M059J (cell line): Measurements from ENCODE around the gene AFG3L2. TPM values are rescaled to one million over a fixed set of nuclear protein-coding genes. Genes with fewer than 3 reads are reported as not detected.

Experiments used
- total RNA-seq: library from RNA; depleted of rRNA; stranded (reverse); fragments of >200 nt; shearing (Covaris generic); gene quantifications from 2 replicates; pipeline ENCODE4 v1.2.3, GENCODE V29; 2014; rRNA removed

Gene AFG3L2
- total RNA-seq, 1 experiment from 2014 or later, result 48.9 TPM

Other genes with a start within 250 kb of the AFG3L2 start
- not detected in 2 replicates for gene CIDEA, start 122.9 kb downstream of the AFG3L2 start, total RNA-seq
- 207 and 350 TPM in 2 replicates for gene TUBB6, start 69.0 kb downstream of the AFG3L2 start, total RNA-seq
- gene PRELID3A, start 30.7 kb upstream of the AFG3L2 start, total RNA-seq, result 0.91 and 3.1 TPM in 2 replicates